H1 (cell line): ENCODE measurements around the gene TWNK. TPM values are rescaled to one million over a fixed set of nuclear protein-coding genes. Genes with fewer than 3 reads are reported as not detected.

Experiments
- CHD2 ChIP-seq: IDR thresholded peaks from 2 replicates; pipeline ENCODE4 v1.6.1; 2012; ENCODE audit warnings: low read length, improper control_type of control experiment
- CHD7 ChIP-seq: fragments of 300-600 bp; sonication (generic); IDR thresholded peaks from 2 replicates; pipeline ENCODE4 v1.7.1; 2012; ENCODE audit warnings: low read length, moderate library complexity, mild to moderate bottlenecking, inconsistent platforms; ENCODE audit not compliant: insufficient replicate concordance
- polyA plus RNA-seq, 7 experiments: library from polyadenylated mRNA; depleted of rRNA in 3 of 7; stranded (reverse) in 5 of 7; unstranded in 2 of 7; fragments of >200 nt in 5 of 7; fragments of 200-250 nt in 2 of 7; gene quantifications; 1 replicate in 5 of 7; 2 replicates in 1 of 7; 4 replicates in 1 of 7; pipeline versions ENCODE4 v1.2.1 to v1.2.3, GENCODE V29; 2011 to 2013; ENCODE audit warnings: missing spikeins in 2 of 7, mixed read lengths in 2 of 7
- total RNA-seq: library from RNA; stranded (reverse); fragmentation: NEBNext Ultra II Directional; extraction: Animal tissue kit (Norgen Biotek cat#: 25700); gene quantifications from 2 replicates; pipeline ENCODE4 v1.2.1, GENCODE V29; 2021

Gene TWNK
- total and polyA plus RNA-seq, 2 of the 8 experiments (the other 6 are each of a cell fraction or from before 2014, with no cell fraction given) = 15.4 to 32.5 TPM

- TF ChIP-seq CHD7 (no peak), CHD2 (no peak)
- TF ChIP-seq, all 59 proteins: peak for 0
These were observed 16.2 kb upstream of the TWNK start (continued) for GRCh38 chr10:100970914-100971811.
